DND-41 (cell line): ENCODE measurements around the gene MEF2C.

ENCODE experiments used
- CTCF ChIP-seq: IDR thresholded peaks from 2 replicates; pipeline ENCODE4 v1.5.1; 2012; ENCODE audit warnings: borderline replicate concordance, low read length, moderate library complexity, mild to moderate bottlenecking; ENCODE audit not compliant: poor library complexity, severe bottlenecking; ENCODE audit errors: extremely low read depth
- EZH2 ChIP-seq: IDR thresholded peaks from 3 replicates; pipeline ENCODE4 v1.6.1; 2012; ENCODE audit warnings: borderline replicate concordance, low read depth, mild to moderate bottlenecking, moderate library complexity, low read length, inconsistent platforms; ENCODE audit not compliant: severe bottlenecking

DNA sequence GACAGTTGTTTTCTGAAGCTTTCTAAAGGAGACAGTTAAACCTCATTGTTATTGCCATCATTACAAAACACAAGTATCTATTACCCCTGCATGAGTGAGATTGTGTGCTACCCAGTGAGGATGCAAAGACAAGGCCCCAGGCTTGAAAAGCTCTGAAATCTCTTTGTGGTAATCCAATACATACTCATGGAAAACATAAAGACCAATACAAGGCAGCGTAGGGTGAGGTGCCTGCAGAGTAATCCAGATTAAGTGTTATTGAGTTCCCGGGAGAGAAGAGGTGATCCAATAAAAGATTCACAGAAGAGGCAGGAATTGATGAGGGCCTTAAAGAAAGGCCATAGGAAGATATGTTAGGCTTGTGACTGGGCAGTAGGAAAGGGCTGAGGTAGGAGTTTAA is 150.1 kb downstream of the MEF2C start:
- no peak for TF ChIP-seq CTCF
- TF ChIP-seq EZH2, result no peak
